Measurements from ENCODE around the gene INTS2.

DNA sequence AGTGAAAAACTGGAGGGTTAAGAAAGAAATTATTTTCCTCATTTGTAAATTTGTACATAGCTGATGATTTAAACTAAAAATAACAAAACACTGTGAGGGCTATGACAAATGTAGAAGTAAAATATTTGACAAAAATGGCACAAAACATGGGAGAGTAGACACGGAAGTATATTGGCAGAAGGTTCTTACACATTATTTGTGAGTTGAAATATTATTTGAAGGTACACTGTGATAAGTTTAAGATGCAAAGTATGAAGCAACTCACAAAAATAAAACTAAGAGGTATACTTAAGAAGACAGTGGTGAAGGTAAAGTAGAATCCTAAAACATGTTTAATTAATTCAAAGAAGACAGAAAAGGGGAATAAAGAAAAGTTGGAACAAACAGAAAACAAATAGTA lies 99.1 kb downstream of the INTS2 start:
- TF ChIP-seq, protein P1, sequence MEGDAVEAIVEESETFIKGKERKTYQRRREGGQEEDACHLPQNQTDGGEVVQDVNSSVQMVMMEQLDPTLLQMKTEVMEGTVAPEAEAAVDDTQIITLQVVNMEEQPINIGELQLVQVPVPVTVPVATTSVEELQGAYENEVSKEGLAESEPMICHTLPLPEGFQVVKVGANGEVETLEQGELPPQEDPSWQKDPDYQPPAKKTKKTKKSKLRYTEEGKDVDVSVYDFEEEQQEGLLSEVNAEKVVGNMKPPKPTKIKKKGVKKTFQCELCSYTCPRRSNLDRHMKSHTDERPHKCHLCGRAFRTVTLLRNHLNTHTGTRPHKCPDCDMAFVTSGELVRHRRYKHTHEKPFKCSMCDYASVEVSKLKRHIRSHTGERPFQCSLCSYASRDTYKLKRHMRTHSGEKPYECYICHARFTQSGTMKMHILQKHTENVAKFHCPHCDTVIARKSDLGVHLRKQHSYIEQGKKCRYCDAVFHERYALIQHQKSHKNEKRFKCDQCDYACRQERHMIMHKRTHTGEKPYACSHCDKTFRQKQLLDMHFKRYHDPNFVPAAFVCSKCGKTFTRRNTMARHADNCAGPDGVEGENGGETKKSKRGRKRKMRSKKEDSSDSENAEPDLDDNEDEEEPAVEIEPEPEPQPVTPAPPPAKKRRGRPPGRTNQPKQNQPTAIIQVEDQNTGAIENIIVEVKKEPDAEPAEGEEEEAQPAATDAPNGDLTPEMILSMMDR (IDR thresholded peaks at IDR 0.05; ENCODE audit: borderline replicate concordance, extremely low read depth, low read length, poor library complexity, severe bottlenecking): no peak
- TF ChIP-seq EZH2 (IDR thresholded peaks at IDR 0.05; ENCODE audit: borderline replicate concordance, low read depth, low read length, severe bottlenecking): no peak
